PC-9 (cell line): Measurements from ENCODE around the gene VAT1L. TPM values are rescaled to one million over a fixed set of nuclear protein-coding genes. Genes with fewer than 3 reads are reported as not detected.

ENCODE experiments used
- BruUV-seq: library from RNA; stranded (reverse); fragments of 400-500 nt; replicated peaks from 2 replicates; lab custom pipeline; 2021; lab: Mats Ljungman, UMichigan
- CTCF ChIA-PET: fragments of 300-600 bp; sonication (Branson Sonifier 250); formaldehyde crosslinking; loops from one replicate; lab custom pipeline; 2022; ENCODE audit warnings: antibody characterized with exemption; lab: Charles Lee
- POLR2A ChIA-PET: fragments of 300-600 bp; sonication (Branson Sonifier 250); formaldehyde crosslinking; loops from one replicate; lab custom pipeline; 2022; ENCODE audit warnings: antibody characterized with exemption; ENCODE audit not compliant: unreplicated experiment; lab: Charles Lee
- DNase-seq, 2 experiments: peaks; one replicate each; pipeline versions ENCODE4 v3.0.0 to v3.0.0-alpha.2; 2015 to 2022; ENCODE audit warnings: mixed read lengths in 1 of 2
- H2AFZ ChIP-seq: fragments of 200-600 bp; sonication (generic); 2 replicates; pipeline ENCODE4 v1.8.1; 2017; ENCODE audit warnings: antibody characterized with exemption
- H3F3A ChIP-seq: fragments of 200-600 bp; sonication (generic); 2 replicates; pipeline ENCODE4 v1.8.1; 2017; ENCODE audit warnings: antibody characterized with exemption, mild to moderate bottlenecking, low read depth; ENCODE audit not compliant: insufficient read depth
- H3K27ac ChIP-seq: fragments of 200-600 bp; sonication (generic); 2 replicates; pipeline ENCODE4 v1.6.1; 2016; ENCODE audit warnings: mixed run types
- H3K27me3 ChIP-seq: fragments of 200-600 bp; sonication (generic); 2 replicates; pipeline ENCODE4 v1.6.1; 2016; ENCODE audit warnings: low read depth, mixed run types; ENCODE audit not compliant: insufficient read depth
- H3K36me3 ChIP-seq: fragments of 200-600 bp; sonication (generic); 2 replicates; pipeline ENCODE4 v1.6.1; 2016; ENCODE audit warnings: low read depth, mixed run types
- H3K4me1 ChIP-seq: fragments of 200-600 bp; sonication (generic); replicated peaks from 2 replicates; pipeline ENCODE4 v1.6.1; 2016; ENCODE audit warnings: mixed run types; ENCODE audit not compliant: insufficient read depth
- H3K4me2 ChIP-seq: fragments of 200-600 bp; sonication (generic); 2 replicates; pipeline ENCODE4 v1.6.1; 2017; ENCODE audit warnings: mixed run types
- H3K4me3 ChIP-seq: fragments of 200-600 bp; sonication (generic); 2 replicates; pipeline ENCODE4 v1.6.1; 2016; ENCODE audit warnings: mixed run types
- H3K79me2 ChIP-seq: fragments of 200-600 bp; sonication (generic); 2 replicates; pipeline ENCODE4 v1.6.1; 2017; ENCODE audit warnings: low read depth, mixed run types
- H3K9me2 ChIP-seq: fragments of 200-600 bp; sonication (generic); 2 replicates; pipeline ENCODE4 v1.8.1; 2017; ENCODE audit warnings: mild to moderate bottlenecking; ENCODE audit not compliant: insufficient read depth
- H3K9me3 ChIP-seq: fragments of 200-600 bp; sonication (generic); 2 replicates; pipeline ENCODE4 v1.8.1; 2016; ENCODE audit warnings: low read depth; ENCODE audit not compliant: insufficient read depth
- H4K20me1 ChIP-seq: fragments of 200-600 bp; sonication (generic); 2 replicates; pipeline ENCODE4 v1.8.1; 2017; ENCODE audit not compliant: insufficient read depth
- CTCF ChIP-seq: fragments of 200-600 bp; sonication (generic); conservative IDR thresholded peaks from 2 replicates; pipeline ENCODE4 v1.6.1; 2017; ENCODE audit warnings: mixed run types, antibody characterized with exemption, mild to moderate bottlenecking, moderate library complexity
- EZH2 ChIP-seq: fragments of 200-600 bp; sonication (generic); IDR thresholded peaks from 2 replicates; pipeline ENCODE4 v1.8.0; 2017; ENCODE audit warnings: antibody characterized with exemption, low read depth
- intact Hi-C: fragments of 100-400 bp; cut with micrococcal nuclease; formaldehyde crosslinking; loops from one replicate; pipeline ENCODE4 v1.10.0; 2022; ENCODE audit not compliant: unreplicated experiment
- total RNA-seq: library from RNA; stranded (reverse); gene quantifications from 2 replicates; pipeline ENCODE4 v1.2.3, GENCODE V29; 2021

Gene VAT1L
- total RNA-seq, 1 experiment from 2014 or later: not detected

GRCh38 chr16:77786186-77786847, 2.0 kb upstream of the VAT1L start:
- Histone ChIP-seq H4K20me1 (no peaks in the 10 kb centered on the region; the same call in 1 of the 2 replicates), H3K27me3 (peaks cover 40% of the 10 kb centered on the region), H3K36me3 (no peaks in the 10 kb centered on the region), H3K4me2 (no peak overlapping the region), H3K9me2 (no peaks in the 10 kb centered on the region), H3K9me3 (no peaks in the 10 kb centered on the region), H3K79me2 (no peaks in the 10 kb centered on the region), H3K4me1 (no peaks in the 10 kb centered on the region), H3K4me3 (no peak overlapping the region), H3F3A (no peaks in the 10 kb centered on the region), H3K27ac (no peak overlapping the region), H2AFZ (no peak overlapping the region)
- DNase-seq: no peak
- ChIA-PET CTCF (no interaction called here), POLR2A (no interaction called here)
- no TSS peak for BruUV-seq
- TF ChIP-seq EZH2: no peak
- intact Hi-C loops: no loop called here

GRCh38 chr16:77787452-77787851, 912 bp upstream of the VAT1L start:
- Histone ChIP-seq H3K4me1 (no peaks in the 10 kb centered on the region), H2AFZ (no peak overlapping the region), H3K79me2 (no peaks in the 10 kb centered on the region), H4K20me1 (no peaks in the 10 kb centered on the region; the same call in 1 of the 2 replicates), H3K4me2 (no peak overlapping the region), H3K27me3 (peaks cover 42% of the 10 kb centered on the region), H3K9me2 (no peaks in the 10 kb centered on the region), H3F3A (no peaks in the 10 kb centered on the region), H3K9me3 (no peaks in the 10 kb centered on the region), H3K36me3 (no peaks in the 10 kb centered on the region), H3K4me3 (no peak overlapping the region), H3K27ac (no peak overlapping the region)
- DNase-seq: no peak
- CTCF ChIA-PET: no interaction called here
- intact Hi-C loops: no loop called here
- TF ChIP-seq EZH2: no peak
- TF ChIP-seq CTCF: no peak
- no TSS peak for BruUV-seq
- POLR2A ChIA-PET: no interaction called here

- H3K27me3 ChIP-seq: peaks cover 42% of the 10 kb centered on the region
- CTCF ChIA-PET: no interaction called here
- intact Hi-C loops: no loop called here
Observed at GRCh38 chr16:77789085-77790008, 983 bp downstream of the VAT1L start.

More at GRCh38 chr16:77789085-77790008, 983 bp downstream of the VAT1L start:
- POLR2A ChIA-PET: no interaction called here
- H3K27ac ChIP-seq: no peak overlapping the region
- no peaks in the 10 kb centered on the region for H3K9me2 ChIP-seq
- no peak overlapping the region for H2AFZ ChIP-seq
- BruUV-seq: no TSS peak
- no peaks in the 10 kb centered on the region for H3K79me2 ChIP-seq
- no peak overlapping the region for H3K4me3 ChIP-seq
- H3F3A ChIP-seq: no peaks in the 10 kb centered on the region
- no peaks in the 10 kb centered on the region for H3K4me1 ChIP-seq
- TF ChIP-seq EZH2: no peak
- no peak for TF ChIP-seq CTCF
- no peaks in the 10 kb centered on the region for H3K9me3 ChIP-seq
- no peak overlapping the region for H3K4me2 ChIP-seq
- no peaks in the 10 kb centered on the region; the same call in 1 of the 2 replicates for H4K20me1 ChIP-seq
- H3K36me3 ChIP-seq: no peaks in the 10 kb centered on the region
- DNase-seq: no peak
